ENCODE data around the gene VMAC. TPM values are rescaled to one million over a fixed set of nuclear protein-coding genes. Genes with fewer than 3 reads are reported as not detected.
"Not testable (repeated sequence)": the region's sequence is repeated elsewhere in the genome, so short reads cannot be mapped to it uniquely, and the experiment has no call there.

VMAC gene
- total and polyA plus RNA-seq, 9 of the 15 experiments (the other 6 are each of a cell fraction or from before 2014, with no cell fraction given): 0.03 to 3.4 (median 1.1) TPM

DNA sequence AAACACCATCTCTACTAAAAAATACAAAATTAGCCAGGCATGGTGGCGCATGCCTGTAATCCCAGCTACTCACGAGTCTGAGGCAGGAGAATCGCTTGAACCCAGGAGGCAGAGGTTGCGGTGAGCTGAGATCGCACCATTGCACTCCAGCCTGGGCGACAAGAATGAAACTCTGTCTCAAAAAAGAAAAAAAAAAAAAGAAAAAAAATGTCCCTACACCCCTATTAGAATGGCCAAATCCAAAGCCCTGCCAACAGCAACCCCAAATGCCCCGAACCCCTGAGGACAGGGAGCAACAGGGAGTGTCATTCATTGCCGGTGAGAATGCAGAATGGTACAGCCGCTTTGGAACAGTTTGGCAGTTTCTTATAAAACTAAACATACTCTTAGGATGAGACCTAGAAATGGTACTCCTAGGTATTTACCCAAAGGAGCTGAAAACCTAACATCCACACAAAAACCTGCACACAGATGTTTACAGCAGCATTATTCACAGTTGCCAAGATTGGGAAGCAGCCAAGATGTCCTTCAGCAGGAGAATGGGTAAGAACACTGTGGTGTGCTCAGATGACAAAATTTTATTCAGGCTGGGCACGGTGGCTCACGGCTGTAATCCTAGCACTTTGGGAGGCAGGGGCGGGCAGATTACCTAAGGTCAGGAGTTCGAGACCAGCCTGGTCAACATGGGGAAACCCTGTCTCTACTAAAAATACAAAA lies 21.4 kb upstream of the VMAC start:
- CTCF ChIA-PET (ENCODE audit: low intra/inter-chr PET ratio); ATAC-seq; FAIRE-seq; H3K4me2 ChIP-seq (ENCODE audit: insufficient read depth, low read length); intact Hi-C loops (cut with micrococcal nuclease); H3K9me3 ChIP-seq (replicated peaks; ENCODE audit: control insufficient read depth, insufficient read depth, low read depth, low read length); in situ Hi-C loops (cut with MboI); H3K9ac ChIP-seq (ENCODE audit: insufficient read depth in 1 of 2, low read depth in 2 of 2, low read length in 2 of 2); H3K27ac ChIP-seq (ENCODE audit: extremely low read depth, low read depth, low read length); H3K4me3 ChIP-seq; H4K20me1 ChIP-seq (replicated peaks; ENCODE audit: control insufficient read depth, insufficient read depth, low read length); BruUV-seq (replicated peaks); H2AFZ ChIP-seq (ENCODE audit: low read depth, low read length); H3K9me1 ChIP-seq (ENCODE audit: control insufficient read depth, insufficient read depth, low read length); H3K79me2 ChIP-seq (ENCODE audit: control insufficient read depth, insufficient read depth, low read length); H3K36me3 ChIP-seq (ENCODE audit: control insufficient read depth, insufficient read depth, low read length); DNase-seq (ENCODE audit: extremely low read depth in 1 of 4, low spot score in 3 of 4): not testable (repeated sequence)
- 36% methylated on average over 11 of the region's 13 CpGs for WGBS (ENCODE audit: insufficient coverage, low coverage, missing lambda C conversion rate)
- 0 out of 2 replicates have a peak, but pooled peaks have one; percentile 4 for TF ChIP-seq NFIC (IDR thresholded peaks at IDR 0.05)
- TF ChIP-seq, protein P1, sequence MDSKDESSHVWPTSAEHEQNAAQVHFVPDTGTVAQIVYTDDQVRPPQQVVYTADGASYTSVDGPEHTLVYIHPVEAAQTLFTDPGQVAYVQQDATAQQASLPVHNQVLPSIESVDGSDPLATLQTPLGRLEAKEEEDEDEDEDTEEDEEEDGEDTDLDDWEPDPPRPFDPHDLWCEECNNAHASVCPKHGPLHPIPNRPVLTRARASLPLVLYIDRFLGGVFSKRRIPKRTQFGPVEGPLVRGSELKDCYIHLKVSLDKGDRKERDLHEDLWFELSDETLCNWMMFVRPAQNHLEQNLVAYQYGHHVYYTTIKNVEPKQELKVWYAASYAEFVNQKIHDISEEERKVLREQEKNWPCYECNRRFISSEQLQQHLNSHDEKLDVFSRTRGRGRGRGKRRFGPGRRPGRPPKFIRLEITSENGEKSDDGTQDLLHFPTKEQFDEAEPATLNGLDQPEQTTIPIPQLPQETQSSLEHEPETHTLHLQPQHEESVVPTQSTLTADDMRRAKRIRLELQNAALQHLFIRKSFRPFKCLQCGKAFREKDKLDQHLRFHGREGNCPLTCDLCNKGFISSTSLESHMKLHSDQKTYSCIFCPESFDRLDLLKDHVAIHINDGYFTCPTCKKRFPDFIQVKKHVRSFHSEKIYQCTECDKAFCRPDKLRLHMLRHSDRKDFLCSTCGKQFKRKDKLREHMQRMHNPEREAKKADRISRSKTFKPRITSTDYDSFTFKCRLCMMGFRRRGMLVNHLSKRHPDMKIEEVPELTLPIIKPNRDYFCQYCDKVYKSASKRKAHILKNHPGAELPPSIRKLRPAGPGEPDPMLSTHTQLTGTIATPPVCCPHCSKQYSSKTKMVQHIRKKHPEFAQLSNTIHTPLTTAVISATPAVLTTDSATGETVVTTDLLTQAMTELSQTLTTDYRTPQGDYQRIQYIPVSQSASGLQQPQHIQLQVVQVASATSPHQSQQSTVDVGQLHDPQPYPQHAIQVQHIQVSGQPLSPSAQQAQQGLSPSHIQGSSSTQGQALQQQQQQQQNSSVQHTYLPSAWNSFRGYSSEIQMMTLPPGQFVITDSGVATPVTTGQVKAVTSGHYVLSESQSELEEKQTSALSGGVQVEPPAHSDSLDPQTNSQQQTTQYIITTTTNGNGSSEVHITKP (IDR thresholded peaks at IDR 0.05; ENCODE audit: partially characterized antibody): peak; percentile 25
- H3K27me3 ChIP-seq (ENCODE audit: control insufficient read depth in 2 of 2, insufficient read depth in 2 of 2, low read length in 2 of 2): peaks cover 15 to 35% of the 10 kb centered on the region in 2 experiments; a peak in 4 of 5 replicates
- H3K4me1 ChIP-seq (replicated peaks in 1 of 2; ENCODE audit: control insufficient read depth in 2 of 2, insufficient read depth in 2 of 2, low read length in 2 of 2): peaks cover 2 to 19% of the 10 kb centered on the region in 2 experiments; a peak in 2 of 5 replicates
- POLR2A ChIA-PET: interaction anchor here (0.6 to 1.0 kb wide), 4 partner anchors 11 to 106 kb away, joined by 3 to 4 read pairs (median 4); no protein-coding TSS in a partner anchor
